Sigmoid colon (tissue), 4 donors: ENCODE results near the gene CAMTA1.

Experiments
- CTCF ChIP-seq, 4 experiments: fragments of 450-650 bp in 3 of 4; fragments of 200-600 bp in 1 of 4; IDR thresholded peaks; one replicate each; pipeline ENCODE4 v1.5.1; 2016 to 2019; ENCODE audit warnings: antibody characterized with exemption in 4 of 4, mild to moderate bottlenecking in 3 of 4, moderate library complexity in 2 of 4
- EP300 ChIP-seq, 4 donors: sonication (generic); formaldehyde crosslinking; IDR thresholded peaks; one replicate each; pipeline ENCODE4 v1.6.1; 2017; ENCODE audit warnings: antibody characterized with exemption in 4 of 4

- TF ChIP-seq EP300 (IDR thresholded peaks at IDR 0.05) (no peak), CTCF (IDR thresholded peaks at IDR 0.05) (no peak)
Observed at GRCh38 chr1:6914706-6915105, 129.5 kb downstream of the CAMTA1 start.
